ENCODE data around the gene POLR3A.
"Not testable (repeated sequence)": the region's sequence is repeated elsewhere in the genome, so short reads cannot be mapped to it uniquely, and the experiment has no call there.

POLR3A gene

GRCh38 chr10:78029269-78030226 is at the start of gene POLR3A:
TSS of gene POLR3A (minus strand) at chr10:78029515. CDS start at chr10:78029407, 108 bp downstream.
- DNase-seq, result peak; percentile 89

GRCh38 chr10:78078539-78079330 is 49.4 kb upstream of the POLR3A start:
- no peak for DNase-seq

GRCh38 chr10:78075806-78076205 is 46.5 kb upstream of the POLR3A start:
- DNase-seq, result not testable (repeated sequence)

- DNase-seq, result no peak
Measured at GRCh38 chr10:78072504-78072903, 43.2 kb upstream of the POLR3A start.

- DNase-seq, result no peak
Measured at GRCh38 chr10:78071857-78072179, 42.5 kb upstream of the POLR3A start.

GRCh38 chr10:78071140-78071856 is 42.0 kb upstream of the POLR3A start:
- no peak for DNase-seq

- no peak for DNase-seq
Measured at GRCh38 chr10:78070726-78071125, 41.4 kb upstream of the POLR3A start.

GRCh38 chr10:78070064-78070463 is 40.7 kb upstream of the POLR3A start:
- not testable (repeated sequence) for DNase-seq

- no peak for DNase-seq
Measured at GRCh38 chr10:78069151-78069550, 39.8 kb upstream of the POLR3A start.

GRCh38 chr10:78066728-78067430 is 37.6 kb upstream of the POLR3A start:
- DNase-seq, result no peak

GRCh38 chr10:78066012-78066411 is 36.7 kb upstream of the POLR3A start:
- no peak for DNase-seq

GRCh38 chr10:78065611-78066010 is 36.3 kb upstream of the POLR3A start:
- DNase-seq, result no peak

GRCh38 chr10:78064919-78065318 is 35.6 kb upstream of the POLR3A start:
- not testable (repeated sequence) for DNase-seq

GRCh38 chr10:78063236-78063635 is 33.9 kb upstream of the POLR3A start:
- DNase-seq, result no peak

- DNase-seq, result no peak
Measured at GRCh38 chr10:78062296-78062695, 33.0 kb upstream of the POLR3A start.

- DNase-seq, result no peak
Measured at GRCh38 chr10:78059906-78060702, 30.8 kb upstream of the POLR3A start.

GRCh38 chr10:78058562-78058961 is 29.2 kb upstream of the POLR3A start:
- no peak for DNase-seq

GRCh38 chr10:78053211-78053868 is 24.0 kb upstream of the POLR3A start:
- no peak for DNase-seq

- DNase-seq, result no peak
Measured at GRCh38 chr10:78049851-78050250, 20.5 kb upstream of the POLR3A start.

- peak; percentile 66 for DNase-seq
Measured at GRCh38 chr10:78047314-78047891, 18.1 kb upstream of the POLR3A start.

Measured in stimulated activated naive CD4-positive, alpha-beta T cell treated with Interleukin-2 at 50 U/mL for 16 hours (primary cell).